ENCODE measurements around the gene KIRREL1. TPM values are rescaled to one million over a fixed set of nuclear protein-coding genes. Genes with fewer than 3 reads are reported as not detected.

The KIRREL1 gene
- total RNA-seq, 1 experiment from 2014 or later = 145 TPM

GRCh38 chr1:157988002-157988401 lies 5.4 kb upstream of the KIRREL1 start:
- Histone ChIP-seq H3K9me3 (ENCODE audit: control insufficient read depth, insufficient read depth, low read depth, low read length) (no peaks in the 10 kb centered on the region), H3K4me1 (ENCODE audit: control insufficient read depth, insufficient read depth, low read length) (peaks cover 13% of the 10 kb centered on the region), H3K27ac (ENCODE audit: low read length) (no peak overlapping the region), H3K27me3 (ENCODE audit: control insufficient read depth, insufficient read depth, low read length) (no peaks in the 10 kb centered on the region), H3K36me3 (ENCODE audit: control insufficient read depth, insufficient read depth, low read length) (no peaks in the 10 kb centered on the region), H3K4me3 (ENCODE audit: low read depth in 2 of 2, low read length in 2 of 2) (no peak overlapping the region)
- in situ Hi-C loops (cut with HindIII; ENCODE audit: low pct_unique_long_range_greater_than_20kb, low sequenced_read_pairs) = no loop called here
- no TSS peak for BruUV-seq (replicated peaks)
- DNase-seq (ENCODE audit: low read depth, low spot score) (no peak), ATAC-seq (no peak)
- CTCF ChIA-PET = no interaction called here
- TF ChIP-seq POLR2AphosphoS5 (IDR thresholded peaks at IDR 0.05; ENCODE audit: low read depth, low read length) (no peak), CTCF (IDR thresholded peaks at IDR 0.05) (no peak), SIN3A (IDR thresholded peaks at IDR 0.05; ENCODE audit: borderline replicate concordance, insufficient read depth, low read depth, low read length) (no peak)
- TF ChIP-seq, protein P1, sequence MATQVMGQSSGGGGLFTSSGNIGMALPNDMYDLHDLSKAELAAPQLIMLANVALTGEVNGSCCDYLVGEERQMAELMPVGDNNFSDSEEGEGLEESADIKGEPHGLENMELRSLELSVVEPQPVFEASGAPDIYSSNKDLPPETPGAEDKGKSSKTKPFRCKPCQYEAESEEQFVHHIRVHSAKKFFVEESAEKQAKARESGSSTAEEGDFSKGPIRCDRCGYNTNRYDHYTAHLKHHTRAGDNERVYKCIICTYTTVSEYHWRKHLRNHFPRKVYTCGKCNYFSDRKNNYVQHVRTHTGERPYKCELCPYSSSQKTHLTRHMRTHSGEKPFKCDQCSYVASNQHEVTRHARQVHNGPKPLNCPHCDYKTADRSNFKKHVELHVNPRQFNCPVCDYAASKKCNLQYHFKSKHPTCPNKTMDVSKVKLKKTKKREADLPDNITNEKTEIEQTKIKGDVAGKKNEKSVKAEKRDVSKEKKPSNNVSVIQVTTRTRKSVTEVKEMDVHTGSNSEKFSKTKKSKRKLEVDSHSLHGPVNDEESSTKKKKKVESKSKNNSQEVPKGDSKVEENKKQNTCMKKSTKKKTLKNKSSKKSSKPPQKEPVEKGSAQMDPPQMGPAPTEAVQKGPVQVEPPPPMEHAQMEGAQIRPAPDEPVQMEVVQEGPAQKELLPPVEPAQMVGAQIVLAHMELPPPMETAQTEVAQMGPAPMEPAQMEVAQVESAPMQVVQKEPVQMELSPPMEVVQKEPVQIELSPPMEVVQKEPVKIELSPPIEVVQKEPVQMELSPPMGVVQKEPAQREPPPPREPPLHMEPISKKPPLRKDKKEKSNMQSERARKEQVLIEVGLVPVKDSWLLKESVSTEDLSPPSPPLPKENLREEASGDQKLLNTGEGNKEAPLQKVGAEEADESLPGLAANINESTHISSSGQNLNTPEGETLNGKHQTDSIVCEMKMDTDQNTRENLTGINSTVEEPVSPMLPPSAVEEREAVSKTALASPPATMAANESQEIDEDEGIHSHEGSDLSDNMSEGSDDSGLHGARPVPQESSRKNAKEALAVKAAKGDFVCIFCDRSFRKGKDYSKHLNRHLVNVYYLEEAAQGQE (IDR thresholded peaks at IDR 0.05; ENCODE audit: insufficient read depth in 1 of 2, low read depth in 2 of 2, low read length in 1 of 2) = peak in 1 of 2 experiments; percentile 57; a peak in 1 of 4 replicates
- POLR2A ChIA-PET = no interaction called here
- intact Hi-C loops (cut with micrococcal nuclease; ENCODE audit: unreplicated experiment) = no loop called here

GRCh38 chr1:157992031-157992832 lies 1.2 kb upstream of the KIRREL1 start:
- TF ChIP-seq SIN3A (IDR thresholded peaks at IDR 0.05; ENCODE audit: borderline replicate concordance, insufficient read depth, low read depth, low read length) (no peak), CTCF (IDR thresholded peaks at IDR 0.05) (peak; percentile 99), POLR2AphosphoS5 (IDR thresholded peaks at IDR 0.05; ENCODE audit: low read depth, low read length) (no peak)
- in situ Hi-C loops (cut with HindIII; ENCODE audit: low pct_unique_long_range_greater_than_20kb, low sequenced_read_pairs) = no loop called here
- no TSS peak for BruUV-seq (replicated peaks)
- intact Hi-C loops (cut with micrococcal nuclease; ENCODE audit: unreplicated experiment) = loop anchor here (1.0 to 5.0 kb wide), 3 partner anchors 44 to 110 kb away; no protein-coding TSS in a partner anchor
- ChIA-PET CTCF (interaction anchor here (0.6 to 4.7 kb wide), 17 partner anchors 11 to 131 kb away, joined by 3 to 40 read pairs (median 5); no protein-coding TSS in a partner anchor), POLR2A (interaction anchor here (0.7 kb wide), 2 partner anchors 11 to 45 kb away, joined by 4 to 5 read pairs; no protein-coding TSS in a partner anchor)
- Histone ChIP-seq H3K4me1 (ENCODE audit: control insufficient read depth, insufficient read depth, low read length) (peaks cover 33% of the 10 kb centered on the region), H3K27me3 (ENCODE audit: control insufficient read depth, insufficient read depth, low read length) (no peaks in the 10 kb centered on the region), H3K36me3 (ENCODE audit: control insufficient read depth, insufficient read depth, low read length) (no peaks in the 10 kb centered on the region; the same call in none of the 2 replicates), H3K9me3 (ENCODE audit: control insufficient read depth, insufficient read depth, low read depth, low read length) (no peaks in the 10 kb centered on the region), H3K27ac (ENCODE audit: low read length) (peak overlapping the region; percentile 93), H3K4me3 (ENCODE audit: low read depth in 2 of 2, low read length in 2 of 2) (peak overlapping the region; percentile 89 to 95)
- DNase-seq (ENCODE audit: low read depth, low spot score) = no peak
- ATAC-seq = peak; percentile 63

Measured in Panc1 (cell line).